ENCODE results near the gene GIMAP8.

The GIMAP8 gene

GRCh38 chr7:150450491-150451001, at the start of gene GIMAP8:
GIMAP8 (plus strand) TSS chr7:150450630; CDS start chr7:150466699, 16,069 bp downstream.
- peak; percentile 54 to 56 for DNase-seq

DNA sequence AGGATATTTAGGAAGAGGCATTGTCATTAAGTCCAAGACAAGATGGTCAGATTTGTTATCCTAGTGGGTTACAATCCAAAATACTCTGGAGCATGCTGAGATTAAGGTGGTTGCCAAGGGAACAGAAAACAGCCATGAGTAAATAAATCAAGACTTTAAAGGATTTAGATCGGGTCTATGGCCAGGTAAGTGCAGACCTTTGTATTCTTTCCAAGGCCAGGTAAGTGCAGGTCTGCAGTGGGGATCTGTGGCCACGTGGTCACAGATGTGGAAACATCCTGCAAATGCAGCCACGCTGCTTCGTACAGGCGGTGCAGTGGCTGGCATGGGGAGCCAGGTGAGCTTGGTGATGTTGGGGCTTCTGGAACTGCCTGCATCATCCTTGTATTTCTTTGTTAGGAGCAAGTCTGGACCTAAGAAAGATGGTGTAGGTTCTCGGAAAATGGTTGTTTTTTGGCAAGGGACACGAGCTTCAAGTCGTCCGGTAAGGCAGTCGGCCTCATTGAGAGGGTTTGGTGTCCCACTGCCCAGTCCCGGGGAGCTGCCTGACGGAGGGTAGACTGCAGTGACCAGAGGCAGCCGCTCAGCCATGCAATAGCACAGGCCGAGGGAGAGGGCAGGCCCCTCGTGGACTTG, 49.5 kb upstream of the GIMAP8 start:
- no peak for DNase-seq

GRCh38 chr7:150401424-150401790, 49.0 kb upstream of the GIMAP8 start:
- DNase-seq, result no peak

GRCh38 chr7:150401861-150402631, 48.4 kb upstream of the GIMAP8 start:
- DNase-seq, result no peak

GRCh38 chr7:150402671-150403321, 47.6 kb upstream of the GIMAP8 start:
- no peak for DNase-seq

DNA sequence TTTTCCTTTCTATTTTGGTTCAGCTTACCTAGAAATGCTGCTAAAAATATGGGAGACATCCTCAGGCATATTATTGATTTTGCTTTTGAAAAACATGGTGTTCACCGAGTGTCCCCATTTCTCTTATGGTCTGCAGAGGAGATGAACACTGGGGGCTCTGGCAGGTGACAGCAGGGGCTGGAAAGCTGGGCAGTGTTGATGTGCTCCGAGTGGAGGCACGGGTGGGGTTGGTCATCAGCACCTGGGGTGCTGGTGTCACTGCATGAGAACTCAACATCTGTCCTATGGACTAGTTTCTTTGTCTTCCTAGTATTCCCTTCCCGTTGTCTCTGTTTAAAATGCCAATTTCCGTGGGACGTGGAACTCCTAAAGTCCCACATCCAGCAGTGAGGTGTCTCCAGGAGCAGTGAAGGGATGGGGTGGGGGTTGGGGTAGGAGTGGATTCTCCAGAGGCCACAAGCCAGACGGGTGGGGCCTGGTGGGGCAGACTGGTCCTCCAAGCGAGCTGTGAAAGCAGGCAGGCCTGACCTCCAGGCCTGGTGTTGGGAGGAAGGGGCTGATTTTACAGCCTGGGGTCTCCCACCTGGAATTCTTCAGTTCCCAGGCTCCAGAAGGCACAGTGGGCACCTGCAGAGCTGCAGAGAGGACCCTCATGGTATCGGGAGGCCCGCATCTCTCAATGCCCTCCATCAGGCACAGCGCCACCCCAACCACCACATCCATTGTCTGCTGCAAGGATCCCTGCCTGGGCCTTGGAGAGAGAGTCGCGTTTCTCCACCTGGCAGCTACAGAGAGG, 46.9 kb upstream of the GIMAP8 start:
- no peak for DNase-seq

GRCh38 chr7:150404172-150404804, 46.1 kb upstream of the GIMAP8 start:
- DNase-seq, result no peak

DNA sequence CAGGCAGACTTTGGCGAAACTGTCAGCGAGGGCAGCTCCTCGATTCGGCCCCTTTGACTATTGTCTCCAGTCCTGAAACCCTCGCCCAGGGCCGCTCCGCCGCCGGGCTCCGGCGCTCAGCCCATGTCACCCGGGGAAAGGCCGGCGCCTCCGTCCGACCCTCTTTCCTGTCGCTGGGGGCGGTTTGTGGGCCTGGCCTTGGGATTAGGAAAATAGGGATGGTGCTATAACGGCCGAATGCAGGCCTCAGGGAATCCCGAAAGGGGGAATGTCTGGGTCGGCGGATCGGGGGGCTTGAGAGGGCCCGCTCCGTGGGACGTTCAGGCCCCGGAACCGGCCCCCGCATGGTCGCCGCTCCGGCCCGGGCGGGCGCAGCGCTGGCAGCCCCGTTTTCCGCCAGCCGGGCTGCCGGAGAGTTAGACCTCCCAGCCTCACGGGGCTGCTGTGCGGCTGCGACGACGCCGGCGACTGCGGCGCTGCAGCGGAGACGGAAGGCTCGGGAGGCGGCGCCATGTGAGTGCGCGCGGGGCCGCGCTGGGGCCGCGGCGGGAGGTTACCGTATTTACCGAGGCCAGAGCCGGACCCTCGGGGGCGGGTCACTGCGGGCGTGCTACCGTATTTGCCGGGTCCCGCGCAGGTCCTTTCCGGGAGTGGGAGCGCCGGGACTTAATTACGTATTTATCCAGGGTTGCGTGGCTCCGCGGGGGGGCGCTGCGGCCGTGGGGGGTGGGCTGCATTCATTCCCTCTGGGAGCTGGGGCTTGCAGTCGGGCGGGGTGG, 45.4 kb upstream of the GIMAP8 start:
- DNase-seq, result peak; percentile 60 to 64

DNA sequence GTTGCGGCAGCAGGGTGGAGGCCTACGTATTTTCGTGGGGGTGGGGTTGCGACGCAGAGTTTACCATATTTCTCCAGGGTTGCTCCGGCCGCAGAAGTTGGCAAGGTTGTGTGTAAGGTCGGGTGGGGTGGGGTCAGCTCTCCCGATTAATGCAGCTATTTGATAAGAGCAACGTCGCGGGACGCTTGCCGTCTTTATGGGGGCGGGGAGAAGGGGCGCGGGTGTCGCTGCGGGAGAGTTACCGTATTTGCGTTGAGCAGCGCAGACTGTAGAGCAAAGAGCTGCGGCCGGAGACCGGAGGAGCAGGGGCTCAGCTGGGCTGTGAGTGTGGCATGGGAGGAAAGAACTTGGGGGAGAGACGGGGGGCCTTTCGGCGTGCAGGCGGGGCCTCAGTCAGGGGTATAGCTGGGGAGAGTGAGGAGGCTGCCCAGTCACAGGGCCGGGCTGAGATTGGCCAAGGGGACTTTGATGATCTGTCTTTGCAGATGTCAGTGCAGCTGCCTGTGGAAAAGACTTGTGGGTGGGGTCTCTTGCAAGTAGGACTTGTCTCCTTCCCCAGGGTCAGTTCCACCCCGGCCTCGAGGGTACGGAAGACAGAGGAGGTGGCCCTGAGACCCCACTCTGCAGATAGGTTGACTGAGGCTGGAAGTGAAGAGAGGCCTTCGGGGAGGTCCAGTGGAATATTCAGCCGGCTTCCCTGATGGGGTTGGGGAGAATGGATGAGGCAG, 44.7 kb upstream of the GIMAP8 start:
- DNase-seq, result peak in 1 of 2 donors; percentile 10

GRCh38 chr7:150406312-150406566, 44.2 kb upstream of the GIMAP8 start:
- DNase-seq, result no peak

DNA sequence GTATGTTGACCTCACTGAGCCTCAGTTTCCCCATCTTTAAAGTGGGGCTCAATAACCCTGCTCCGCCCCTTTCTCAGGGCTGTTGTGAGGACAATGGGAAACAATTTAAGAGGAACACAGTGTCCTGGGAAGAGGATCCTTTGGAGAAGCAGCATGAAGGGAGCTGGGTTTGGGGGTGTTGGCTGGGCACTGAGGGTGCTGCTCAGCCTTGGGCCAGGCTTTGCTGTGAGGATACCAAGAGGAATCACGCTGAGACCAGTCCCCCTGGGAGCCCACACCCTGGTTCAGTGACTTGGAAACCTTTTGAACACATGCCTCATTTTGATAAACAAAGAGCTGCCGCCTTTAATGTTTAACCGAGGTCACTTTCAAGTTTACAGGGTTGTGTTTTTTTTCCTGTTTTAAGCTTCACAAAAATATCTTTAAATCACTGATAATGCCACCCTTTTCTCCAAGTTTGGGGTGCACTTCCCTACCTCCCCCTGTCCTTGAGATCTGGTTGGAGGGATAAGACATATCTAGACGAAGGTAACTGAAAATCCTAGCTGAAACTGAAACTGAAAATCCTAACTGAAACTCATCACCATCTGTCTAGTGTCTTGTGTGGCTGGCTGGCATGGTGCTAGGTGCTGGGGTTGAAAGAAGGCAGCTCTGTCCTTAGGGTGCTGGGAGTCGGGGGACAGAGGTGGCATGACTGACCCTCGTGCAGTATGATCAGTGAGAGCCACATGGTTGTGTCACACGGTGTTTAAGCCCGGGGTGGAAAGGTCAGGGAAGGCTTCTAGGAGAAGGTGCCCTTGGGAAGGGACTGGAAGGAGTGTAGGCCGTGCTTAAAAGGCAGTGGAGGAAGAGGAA, 43.6 kb upstream of the GIMAP8 start:
- DNase-seq, result peak; percentile 22 to 35

DNA sequence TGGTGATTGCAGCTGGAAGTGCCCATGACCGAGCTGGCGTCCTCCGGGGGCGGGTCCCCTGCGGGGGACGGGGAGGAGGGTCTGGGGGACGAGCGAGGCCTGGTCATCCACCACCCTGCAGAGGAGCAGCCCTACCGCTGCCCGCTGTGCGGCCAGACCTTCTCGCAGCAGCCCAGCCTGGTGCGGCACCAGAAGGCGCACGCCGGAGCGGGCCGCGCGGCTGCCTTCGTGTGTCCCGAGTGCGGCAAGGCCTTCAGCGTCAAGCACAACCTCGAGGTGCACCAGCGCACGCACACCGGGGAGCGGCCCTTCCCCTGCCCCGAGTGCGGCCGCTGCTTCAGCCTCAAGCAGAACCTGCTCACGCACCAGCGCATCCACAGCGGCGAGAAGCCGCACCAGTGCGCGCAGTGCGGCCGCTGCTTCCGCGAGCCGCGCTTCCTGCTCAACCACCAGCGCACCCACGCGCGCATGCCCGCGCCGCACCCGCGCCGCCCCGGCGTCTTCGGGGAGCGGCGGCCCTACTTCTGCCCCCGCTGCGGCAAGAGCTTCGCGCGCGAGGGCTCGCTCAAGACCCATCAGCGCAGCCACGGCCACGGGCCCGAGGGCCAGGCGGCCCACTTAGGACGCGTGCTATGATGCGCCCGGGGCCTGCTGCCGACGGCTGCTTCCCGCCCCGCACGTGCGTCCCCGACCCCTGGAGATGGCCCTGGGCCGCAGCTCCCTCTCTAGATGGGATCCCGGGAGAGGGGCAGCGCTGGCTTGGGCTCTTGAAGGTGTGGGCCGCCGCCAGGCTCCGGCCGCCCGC, 42.6 kb upstream of the GIMAP8 start:
- DNase-seq, result no peak

GRCh38 chr7:150408393-150409299, 41.8 kb upstream of the GIMAP8 start:
- DNase-seq, result no peak

- DNase-seq, result no peak
Observed at GRCh38 chr7:150409300-150410030, 41.0 kb upstream of the GIMAP8 start.

DNA sequence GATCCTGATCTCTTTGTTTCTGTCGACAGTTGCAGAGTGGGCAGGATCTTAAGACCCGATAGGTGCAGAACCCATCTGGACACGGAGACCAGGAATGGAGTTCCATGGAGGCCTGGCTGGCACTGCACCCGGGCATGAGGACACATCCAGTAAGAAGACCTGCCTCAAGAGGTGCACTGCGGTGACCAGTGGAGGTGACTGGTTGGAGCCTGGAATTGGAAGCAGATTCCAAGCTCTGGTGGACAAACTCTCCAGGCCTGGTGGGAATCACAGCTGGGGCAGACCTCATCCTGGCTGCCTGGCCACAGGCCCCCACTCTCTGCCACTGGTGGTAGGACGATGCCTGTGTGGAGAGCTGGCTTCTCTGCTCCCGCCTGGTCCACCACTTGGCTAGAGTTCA, 40.3 kb upstream of the GIMAP8 start:
- DNase-seq, result no peak

GRCh38 chr7:150410680-150411346, 39.6 kb upstream of the GIMAP8 start:
- no peak for DNase-seq

- no peak for DNase-seq
Observed at GRCh38 chr7:150411606-150412005, 38.8 kb upstream of the GIMAP8 start.
